Measurements from ENCODE around the gene OXNAD1. TPM values are rescaled to one million over a fixed set of nuclear protein-coding genes. Genes with fewer than 3 reads are reported as not detected.

The OXNAD1 gene
- total RNA-seq, 1 donor from 2014 or later = 28.7 TPM

GRCh38 chr3:16302082-16302631 lies 37.1 kb downstream of the OXNAD1 start:
- no peak overlapping the region for H3K9ac ChIP-seq
- peak; percentile 62 for DNase-seq (ENCODE audit: low spot score)
- H4K20me1 ChIP-seq (ENCODE audit: low read depth) = no peaks in the 10 kb centered on the region
- peaks cover 10% of the 10 kb centered on the region for H3K36me3 ChIP-seq
- no peaks in the 10 kb centered on the region for H3K9me3 ChIP-seq (ENCODE audit: low read depth)
- no peak for TF ChIP-seq EZH2phosphoT487 (IDR thresholded peaks at IDR 0.05)
- no peak for TF ChIP-seq CTCF (IDR thresholded peaks at IDR 0.05)
- no peak for TF ChIP-seq EZH2 (IDR thresholded peaks at IDR 0.05)
- H3K27me3 ChIP-seq = no peaks in the 10 kb centered on the region
- Mint-ChIP-seq H3K36me3 (peaks cover 31% of the 10 kb centered on the region), H3K4me1 (peaks cover 12% of the 10 kb centered on the region), H3K27ac (no peak overlapping the region), H3K4me3 (no peak overlapping the region), H3K9me3 (peaks cover under 1% of the 10 kb centered on the region), H3K27me3 (ENCODE audit: insufficient read depth, low read depth) (no peaks in the 10 kb centered on the region)
- peak overlapping the region; percentile 12 for H3K4me3 ChIP-seq
- H3K79me2 ChIP-seq (ENCODE audit: low read depth) = no peaks in the 10 kb centered on the region
- H3F3A ChIP-seq (ENCODE audit: low read depth) = peaks cover 32% of the 10 kb centered on the region
- peak overlapping the region; percentile 59 for H3K4me2 ChIP-seq
- peaks cover 35% of the 10 kb centered on the region for H3K4me1 ChIP-seq
- H3K27ac ChIP-seq = peak overlapping the region; percentile 69
- H2AFZ ChIP-seq (replicated peaks) = no peak overlapping the region

- Mint-ChIP-seq H3K27ac (no peak overlapping the region), H3K27me3 (ENCODE audit: insufficient read depth, low read depth) (no peaks in the 10 kb centered on the region), H3K4me3 (no peak overlapping the region), H3K4me1 (peaks cover 12% of the 10 kb centered on the region), H3K36me3 (peaks cover 25% of the 10 kb centered on the region), H3K9me3 (no peaks in the 10 kb centered on the region)
- Histone ChIP-seq H3F3A (ENCODE audit: low read depth) (peaks cover 32% of the 10 kb centered on the region), H3K4me3 (no peak overlapping the region), H3K27ac (peak overlapping the region; percentile 69), H3K36me3 (peaks cover 5% of the 10 kb centered on the region), H3K9ac (no peak overlapping the region), H3K4me1 (peaks cover 35% of the 10 kb centered on the region), H3K9me3 (ENCODE audit: low read depth) (no peaks in the 10 kb centered on the region), H3K79me2 (ENCODE audit: low read depth) (no peaks in the 10 kb centered on the region), H3K4me2 (peak overlapping the region; percentile 59), H3K27me3 (no peaks in the 10 kb centered on the region), H4K20me1 (ENCODE audit: low read depth) (no peaks in the 10 kb centered on the region), H2AFZ (replicated peaks) (no peak overlapping the region)
- no peak for DNase-seq (ENCODE audit: low spot score)
- TF ChIP-seq EZH2phosphoT487 (IDR thresholded peaks at IDR 0.05) (no peak), EZH2 (IDR thresholded peaks at IDR 0.05) (no peak), CTCF (IDR thresholded peaks at IDR 0.05) (no peak)
Observed at GRCh38 chr3:16303037-16303575, 38.1 kb downstream of the OXNAD1 start.

GRCh38 chr3:16304061-16305010 lies 39.3 kb downstream of the OXNAD1 start:
- Histone ChIP-seq H3K4me1 (peaks cover 35% of the 10 kb centered on the region), H3K4me3 (no peak overlapping the region), H3K9me3 (ENCODE audit: low read depth) (no peaks in the 10 kb centered on the region), H3F3A (ENCODE audit: low read depth) (peaks cover 32% of the 10 kb centered on the region), H3K27me3 (no peaks in the 10 kb centered on the region), H4K20me1 (ENCODE audit: low read depth) (no peaks in the 10 kb centered on the region), H3K4me2 (no peak overlapping the region), H2AFZ (replicated peaks) (no peak overlapping the region), H3K36me3 (peaks cover 5% of the 10 kb centered on the region), H3K79me2 (ENCODE audit: low read depth) (no peaks in the 10 kb centered on the region), H3K9ac (no peak overlapping the region), H3K27ac (no peak overlapping the region)
- Mint-ChIP-seq H3K4me1 (peaks cover 12% of the 10 kb centered on the region), H3K27ac (no peak overlapping the region), H3K27me3 (ENCODE audit: insufficient read depth, low read depth) (no peaks in the 10 kb centered on the region), H3K9me3 (no peaks in the 10 kb centered on the region), H3K36me3 (peaks cover 18% of the 10 kb centered on the region), H3K4me3 (no peak overlapping the region)
- DNase-seq (ENCODE audit: low spot score) = no peak
- TF ChIP-seq EZH2phosphoT487 (IDR thresholded peaks at IDR 0.05) (no peak), EZH2 (IDR thresholded peaks at IDR 0.05) (no peak), CTCF (IDR thresholded peaks at IDR 0.05) (no peak)
